GM21381 (cell line): ENCODE results near the gene PBLD.
"Not testable (repeated sequence)": the region's sequence is repeated elsewhere in the genome, so short reads cannot be mapped to it uniquely, and the experiment has no call there.

Source experiments
- ATAC-seq: cut with Tn5 transposase; IDR thresholded peaks from one replicate; pipeline ENCODE4 v1.9.1; 2021; ENCODE audit warnings: mild to moderate bottlenecking, moderate library complexity; ENCODE audit not compliant: unreplicated experiment

The PBLD gene

GRCh38 chr10:68331455-68332258 is 1.1 kb downstream of the PBLD start, which contains the start of gene HNRNPH3:
Gene HNRNPH3, plus strand, starts transcription at chr10:68332064. Its CDS starts 5,158 bp downstream, at chr10:68337222.
- ATAC-seq, result peak; percentile 76

DNA sequence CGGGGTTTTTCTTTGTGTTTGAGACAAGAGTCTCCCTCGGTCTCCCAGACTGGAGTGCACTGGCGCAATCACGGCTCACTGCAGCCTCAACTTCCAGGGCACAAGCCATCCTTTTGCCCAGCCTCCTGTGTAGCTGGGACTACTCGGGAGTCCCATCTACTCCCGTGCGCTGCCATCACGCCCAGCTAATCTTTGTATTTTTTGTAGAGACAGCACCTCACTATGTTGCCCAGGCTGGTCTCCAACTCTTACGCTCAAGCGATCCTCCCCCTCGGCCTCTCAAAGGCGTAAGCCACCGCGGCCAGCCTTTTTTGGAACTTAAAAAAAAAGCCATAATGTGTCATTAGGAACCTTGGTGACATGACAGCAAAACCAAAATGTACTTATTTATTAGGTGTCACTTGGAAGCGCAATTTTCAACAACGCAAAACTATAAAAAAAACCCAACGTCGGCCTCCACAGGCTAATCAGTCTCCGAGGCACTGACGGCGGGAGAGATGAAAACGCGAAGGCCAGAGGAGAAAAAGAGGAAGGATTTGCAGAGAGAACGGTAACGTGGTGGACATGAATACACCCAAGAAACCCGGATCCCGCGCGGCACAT is 1.8 kb downstream of the PBLD start:
- ATAC-seq, result no peak

GRCh38 chr10:68329506-68329861 is 3.2 kb downstream of the PBLD start:
- ATAC-seq, result no peak

GRCh38 chr10:68327889-68328786 is 4.6 kb downstream of the PBLD start:
- ATAC-seq, result no peak

- ATAC-seq, result not testable (repeated sequence)
Observed at GRCh38 chr10:68324396-68324795, 8.3 kb downstream of the PBLD start.

GRCh38 chr10:68318331-68319059 is 14.2 kb downstream of the PBLD start:
- ATAC-seq, result no peak

- no peak for ATAC-seq
Observed at GRCh38 chr10:68315582-68315981, 17.1 kb downstream of the PBLD start.

- not testable (repeated sequence) for ATAC-seq
Observed at GRCh38 chr10:68314930-68315329, 17.8 kb downstream of the PBLD start.

- ATAC-seq, result no peak
Observed at GRCh38 chr10:68310531-68310930, 22.2 kb downstream of the PBLD start.

DNA sequence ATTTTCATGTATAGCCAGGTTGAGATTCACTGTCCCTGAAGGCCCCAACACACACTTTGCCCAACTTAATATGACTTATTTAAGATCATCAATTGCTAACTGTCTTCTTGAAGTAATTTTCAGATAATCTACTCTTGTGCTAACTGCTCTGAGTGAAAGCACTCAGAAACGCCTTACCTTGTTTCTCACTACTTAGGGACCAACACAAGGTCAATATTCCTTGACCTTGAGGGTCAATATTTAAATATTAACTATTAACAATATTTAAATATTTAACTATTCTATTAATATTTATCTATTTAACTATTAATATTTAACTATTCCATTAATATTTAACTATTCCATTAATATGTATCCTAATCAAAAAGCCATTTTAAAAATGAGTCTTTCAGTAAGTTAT is 26.9 kb downstream of the PBLD start:
- no peak for ATAC-seq

DNA sequence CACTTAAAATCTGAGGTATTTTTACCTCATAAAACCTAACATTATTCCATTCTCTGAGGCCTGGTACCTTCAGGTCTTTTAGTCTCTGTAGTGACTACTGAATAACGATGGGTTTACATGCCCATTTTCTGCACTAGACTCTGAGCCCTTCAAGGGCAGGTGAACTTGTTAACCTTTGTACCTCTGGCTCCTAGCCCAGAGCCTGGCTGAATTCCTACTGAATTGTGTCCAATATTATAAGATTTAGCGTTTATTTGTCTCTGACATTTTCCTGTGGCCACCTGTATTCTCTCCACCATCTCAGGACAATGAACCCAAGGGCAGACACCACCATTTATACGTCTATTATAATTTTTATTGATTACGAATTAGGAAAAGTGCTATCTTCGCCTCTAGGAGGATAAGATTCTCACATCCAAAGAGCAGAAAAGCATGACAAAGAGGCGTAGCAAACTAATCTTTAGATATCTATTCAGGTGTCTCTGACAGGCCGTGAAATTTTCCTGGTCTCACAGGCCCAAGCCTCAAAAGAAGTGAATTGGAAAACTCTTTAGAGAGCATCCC is 28.8 kb downstream of the PBLD start:
- no peak for ATAC-seq

GRCh38 chr10:68302871-68303270 is 29.9 kb downstream of the PBLD start:
- no peak for ATAC-seq

DNA sequence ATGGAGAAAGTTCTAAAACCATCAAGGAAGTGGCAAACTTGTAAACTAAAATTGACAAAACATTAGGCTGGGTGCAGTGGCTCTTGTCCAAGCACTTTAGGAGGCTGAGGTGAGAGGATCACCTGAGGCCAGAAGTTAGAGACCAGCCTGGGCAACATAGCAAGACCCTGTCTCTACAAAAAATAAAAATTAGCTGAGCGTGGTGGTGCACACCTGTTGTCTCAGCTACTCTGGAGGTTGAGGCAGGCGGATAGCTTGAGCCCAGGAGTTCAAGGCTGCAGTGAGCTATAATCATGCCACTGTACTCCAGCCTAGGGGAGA is 30.3 kb downstream of the PBLD start:
- no peak for ATAC-seq

DNA sequence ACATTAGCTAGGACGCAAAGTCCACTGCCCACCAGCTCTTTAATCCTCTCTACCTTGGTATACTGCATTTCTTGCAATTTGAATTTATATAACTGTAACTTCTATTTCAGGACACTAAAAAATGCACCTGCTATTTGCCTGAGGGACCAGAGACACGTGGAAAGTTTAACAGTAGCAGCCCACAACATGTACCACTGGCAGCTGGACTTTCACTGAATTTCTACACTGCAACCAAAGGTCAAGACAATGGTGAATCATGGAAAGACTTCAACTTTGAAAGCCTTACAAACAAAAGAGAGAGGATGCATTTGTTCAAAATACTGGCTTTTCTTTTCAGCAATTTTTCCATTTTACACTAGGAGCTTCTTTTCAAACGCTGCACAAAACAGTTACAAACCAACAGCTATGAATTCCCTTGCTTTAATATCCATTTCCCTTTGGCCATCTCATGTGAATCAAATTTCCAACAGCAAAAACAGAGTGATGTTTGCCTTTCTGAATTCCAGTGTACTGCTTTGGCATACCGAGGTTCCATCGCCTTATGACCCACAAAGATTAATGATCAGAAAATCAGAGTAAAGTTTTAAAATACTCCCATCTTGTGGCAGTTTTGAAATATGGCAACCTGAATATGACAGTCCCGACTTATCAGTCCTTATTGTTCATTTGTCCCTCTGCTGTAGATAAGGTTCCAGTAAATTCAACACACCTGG is 30.8 kb downstream of the PBLD start:
- ATAC-seq, result no peak

DNA sequence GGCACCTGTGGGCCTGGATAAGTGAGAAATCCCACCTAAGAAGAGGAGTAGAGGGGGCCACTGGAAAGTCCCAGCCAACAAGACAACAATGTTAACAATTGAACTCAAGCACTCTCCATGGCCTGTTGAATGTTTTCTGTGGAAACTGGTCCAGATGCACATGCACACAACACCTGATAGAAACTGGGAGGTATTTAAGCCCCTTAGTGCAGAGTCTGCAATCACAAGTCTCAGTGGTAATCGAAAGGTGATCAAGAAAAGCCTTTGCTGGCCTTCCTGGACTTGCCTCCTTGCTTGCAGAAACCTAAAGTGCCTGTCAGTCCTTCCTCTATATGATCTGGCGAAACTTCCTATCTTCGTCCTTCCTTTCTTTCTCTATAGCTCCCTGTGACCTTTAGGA is 31.4 kb downstream of the PBLD start:
- ATAC-seq, result no peak

DNA sequence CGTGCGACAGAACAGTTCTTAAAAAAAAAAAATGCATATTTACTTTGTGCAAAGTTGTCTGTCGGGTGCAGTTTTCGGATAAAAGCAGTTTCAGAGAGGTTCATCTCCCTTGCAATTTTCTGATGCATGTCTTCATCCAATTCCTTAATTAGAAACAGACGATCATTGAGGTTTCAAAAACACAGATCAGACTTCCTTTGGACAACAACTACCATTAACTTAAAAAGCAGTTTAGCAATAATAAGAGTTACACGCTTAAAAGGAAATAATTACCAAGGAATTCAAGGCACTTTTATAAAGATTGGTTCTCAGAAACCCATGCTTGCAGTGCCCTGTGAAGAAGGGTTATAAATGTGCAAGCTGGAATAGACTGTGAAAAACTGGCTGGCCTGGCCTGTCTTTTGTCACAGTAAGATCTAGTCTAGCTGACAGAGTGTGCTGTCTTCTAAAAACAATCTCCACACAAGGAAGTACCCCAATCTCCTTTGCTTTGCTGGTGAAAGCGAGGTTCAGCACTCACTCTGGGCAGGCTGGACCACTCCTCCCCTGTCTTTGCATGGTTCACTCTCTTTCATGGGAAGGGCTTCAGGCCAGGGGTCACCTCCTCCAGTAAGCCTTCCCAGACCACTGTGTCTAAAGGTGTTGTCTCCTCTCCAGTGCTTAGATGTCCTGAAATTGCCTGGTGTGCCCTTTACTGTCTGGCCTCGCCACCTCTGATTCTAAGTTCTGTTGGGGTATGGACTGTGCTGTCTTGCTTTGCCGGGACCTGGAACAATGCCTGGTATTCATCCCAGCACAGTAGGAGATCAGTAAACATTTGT is 35.7 kb downstream of the PBLD start:
- ATAC-seq, result no peak

GRCh38 chr10:68290736-68291135 is 42.0 kb downstream of the PBLD start:
- ATAC-seq, result no peak

- ATAC-seq, result no peak
Observed at GRCh38 chr10:68288717-68289116, 44.0 kb downstream of the PBLD start.
